ENCODE measurements around the gene PLAC1. TPM values are rescaled to one million over a fixed set of nuclear protein-coding genes. Genes with fewer than 3 reads are reported as not detected.

Gene PLAC1, protein sequence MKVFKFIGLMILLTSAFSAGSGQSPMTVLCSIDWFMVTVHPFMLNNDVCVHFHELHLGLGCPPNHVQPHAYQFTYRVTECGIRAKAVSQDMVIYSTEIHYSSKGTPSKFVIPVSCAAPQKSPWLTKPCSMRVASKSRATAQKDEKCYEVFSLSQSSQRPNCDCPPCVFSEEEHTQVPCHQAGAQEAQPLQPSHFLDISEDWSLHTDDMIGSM
- total RNA-seq: not detected in 2 replicates

GRCh38 chrX:134658002-134658759 lies at the start of gene PLAC1:
Gene PLAC1, minus strand, starts transcription at chrX:134658471. Its CDS starts 91,789 bp downstream, at chrX:134566682.
- DNase-seq (ENCODE audit: insufficient read length, low spot score, missing footprints): no peak
- Histone ChIP-seq H3K36me3 (ENCODE audit: insufficient read depth, low read length) (no peaks in the 10 kb centered on the region), H3K9me3 (ENCODE audit: low read depth, low read length) (no peaks in the 10 kb centered on the region), H3K4me2 (ENCODE audit: insufficient read depth, low read length) (no peak within 1 kb of the TSS), H3K4me1 (ENCODE audit: insufficient read depth, low read length) (no peaks in the 10 kb centered on the region), H4K20me1 (ENCODE audit: insufficient read depth, low read length) (no peaks in the 10 kb centered on the region), H3K27ac (ENCODE audit: low read depth, low read length) (no peak within 1 kb of the TSS), H3K79me2 (ENCODE audit: insufficient read depth, low read length) (no peaks in the 10 kb centered on the region), H2AFZ (ENCODE audit: low read length) (no peak within 1 kb of the TSS), H3K4me3 (ENCODE audit: insufficient read depth, low read length) (no peak within 1 kb of the TSS), H3K27me3 (ENCODE audit: insufficient read depth, low read length) (no peaks in the 10 kb centered on the region)
- TF ChIP-seq, protein P1, sequence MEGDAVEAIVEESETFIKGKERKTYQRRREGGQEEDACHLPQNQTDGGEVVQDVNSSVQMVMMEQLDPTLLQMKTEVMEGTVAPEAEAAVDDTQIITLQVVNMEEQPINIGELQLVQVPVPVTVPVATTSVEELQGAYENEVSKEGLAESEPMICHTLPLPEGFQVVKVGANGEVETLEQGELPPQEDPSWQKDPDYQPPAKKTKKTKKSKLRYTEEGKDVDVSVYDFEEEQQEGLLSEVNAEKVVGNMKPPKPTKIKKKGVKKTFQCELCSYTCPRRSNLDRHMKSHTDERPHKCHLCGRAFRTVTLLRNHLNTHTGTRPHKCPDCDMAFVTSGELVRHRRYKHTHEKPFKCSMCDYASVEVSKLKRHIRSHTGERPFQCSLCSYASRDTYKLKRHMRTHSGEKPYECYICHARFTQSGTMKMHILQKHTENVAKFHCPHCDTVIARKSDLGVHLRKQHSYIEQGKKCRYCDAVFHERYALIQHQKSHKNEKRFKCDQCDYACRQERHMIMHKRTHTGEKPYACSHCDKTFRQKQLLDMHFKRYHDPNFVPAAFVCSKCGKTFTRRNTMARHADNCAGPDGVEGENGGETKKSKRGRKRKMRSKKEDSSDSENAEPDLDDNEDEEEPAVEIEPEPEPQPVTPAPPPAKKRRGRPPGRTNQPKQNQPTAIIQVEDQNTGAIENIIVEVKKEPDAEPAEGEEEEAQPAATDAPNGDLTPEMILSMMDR (IDR thresholded peaks at IDR 0.05; ENCODE audit: extremely low read depth, low read depth, low read length): no peak

GRCh38 chrX:134706138-134706537 lies 47.9 kb upstream of the PLAC1 start:
- H3K4me3 ChIP-seq (ENCODE audit: insufficient read depth, low read length): no peak overlapping the region
- H3K9me3 ChIP-seq (ENCODE audit: low read depth, low read length): no peaks in the 10 kb centered on the region
- H3K36me3 ChIP-seq (ENCODE audit: insufficient read depth, low read length): no peaks in the 10 kb centered on the region
- H3K79me2 ChIP-seq (ENCODE audit: insufficient read depth, low read length): no peaks in the 10 kb centered on the region
- H3K27ac ChIP-seq (ENCODE audit: low read depth, low read length): no peak overlapping the region
- H3K27me3 ChIP-seq (ENCODE audit: insufficient read depth, low read length): no peaks in the 10 kb centered on the region
- H3K4me1 ChIP-seq (ENCODE audit: insufficient read depth, low read length): no peaks in the 10 kb centered on the region
- TF ChIP-seq, protein P1 (IDR thresholded peaks at IDR 0.05; ENCODE audit: extremely low read depth, low read depth, low read length): no peak
- no peak for DNase-seq (ENCODE audit: insufficient read length, low spot score, missing footprints)
- no peaks in the 10 kb centered on the region for H4K20me1 ChIP-seq (ENCODE audit: insufficient read depth, low read length)
- no peak overlapping the region for H3K4me2 ChIP-seq (ENCODE audit: insufficient read depth, low read length)
- no peak overlapping the region for H2AFZ ChIP-seq (ENCODE audit: low read length)

DNA sequence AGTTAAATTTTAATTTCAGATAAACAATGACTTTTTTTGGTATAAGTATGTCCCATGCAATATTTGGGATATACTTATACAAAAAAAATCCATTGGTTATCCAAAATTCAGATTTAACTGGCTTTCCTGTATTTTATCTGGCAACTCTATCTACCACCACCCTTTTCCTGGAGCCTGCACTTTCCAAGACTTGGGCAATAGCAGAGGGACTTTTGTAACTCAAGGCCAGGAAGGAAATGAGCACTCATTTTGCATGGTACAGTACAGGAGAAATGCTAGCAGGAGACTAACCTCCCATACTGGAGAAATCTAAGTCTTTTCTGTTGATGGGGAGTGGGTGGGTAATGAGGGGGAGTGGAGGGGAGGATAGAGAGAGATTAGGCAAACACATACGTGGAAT lies 37.7 kb upstream of the PLAC1 start:
- Histone ChIP-seq H3K4me3 (ENCODE audit: insufficient read depth, low read length) (no peak overlapping the region), H3K9me3 (ENCODE audit: low read depth, low read length) (no peaks in the 10 kb centered on the region), H2AFZ (ENCODE audit: low read length) (no peak overlapping the region), H4K20me1 (ENCODE audit: insufficient read depth, low read length) (no peaks in the 10 kb centered on the region), H3K27ac (ENCODE audit: low read depth, low read length) (no peak overlapping the region), H3K36me3 (ENCODE audit: insufficient read depth, low read length) (no peaks in the 10 kb centered on the region), H3K27me3 (ENCODE audit: insufficient read depth, low read length) (no peaks in the 10 kb centered on the region), H3K79me2 (ENCODE audit: insufficient read depth, low read length) (no peaks in the 10 kb centered on the region), H3K4me2 (ENCODE audit: insufficient read depth, low read length) (no peak overlapping the region), H3K4me1 (ENCODE audit: insufficient read depth, low read length) (peaks cover 15% of the 10 kb centered on the region)
- no peak for DNase-seq (ENCODE audit: insufficient read length, low spot score, missing footprints)
- TF ChIP-seq, protein P1 (IDR thresholded peaks at IDR 0.05; ENCODE audit: extremely low read depth, low read depth, low read length): no peak
